H1 (cell line): ENCODE results near the gene HYDIN. TPM values are rescaled to one million over a fixed set of nuclear protein-coding genes. Genes with fewer than 3 reads are reported as not detected.

Source experiments
- CTCF ChIA-PET: fragments of 300-600 bp; sonication (Branson Sonifier 250); formaldehyde crosslinking; loops from one replicate; lab custom pipeline; 2021; ENCODE audit not compliant: partially characterized antibody; lab: Charles Lee
- POLR2A ChIA-PET: fragments of 300-600 bp; sonication (Branson Sonifier 250); formaldehyde crosslinking; loops from one replicate; lab custom pipeline; 2021; ENCODE audit warnings: inconsistent platforms; ENCODE audit not compliant: partially characterized antibody; lab: Charles Lee
- DNase-seq, 2 experiments: peaks; one replicate each; pipeline versions ENCODE4 v3.0.0 to v3.0.0-alpha.2; 2010 to 2022; ENCODE audit warnings: low spot score in 2 of 2, low read depth in 1 of 2, mixed read lengths in 1 of 2
- FAIRE-seq: peaks from 2 replicates; lab custom pipeline; 2011; peaks lifted over from hg19 to GRCh38; lab: Jason Lieb, UNC
- H2AFZ ChIP-seq: 2 replicates; pipeline ENCODE4 v1.8.1; 2012; ENCODE audit warnings: low read length, inconsistent platforms
- H2AK5ac ChIP-seq: 2 replicates; pipeline ENCODE4 v1.6.1; 2013; ENCODE audit warnings: low read depth, low read length
- H2BK120ac ChIP-seq: replicated peaks from 2 replicates; pipeline ENCODE3; 2013; ENCODE audit warnings: low read depth, low read length, inconsistent platforms
- H2BK12ac ChIP-seq: 2 replicates; pipeline ENCODE4 v1.6.1; 2013; ENCODE audit warnings: low read depth, low read length
- H2BK15ac ChIP-seq: 2 replicates; pipeline ENCODE4 v1.6.1; 2013; ENCODE audit warnings: low read length
- H2BK20ac ChIP-seq: 2 replicates; pipeline ENCODE4 v1.6.1; 2013; ENCODE audit warnings: low read length
- H2BK5ac ChIP-seq: 2 replicates; pipeline ENCODE4 v1.6.1; 2013; ENCODE audit warnings: low read depth, low read length
- H3K14ac ChIP-seq: 2 replicates; pipeline ENCODE4 v1.6.1; 2013; ENCODE audit warnings: inconsistent platforms; ENCODE audit not compliant: insufficient read length
- H3K18ac ChIP-seq: 2 replicates; pipeline ENCODE4 v1.6.1; 2013; ENCODE audit warnings: low read length; ENCODE audit errors: extremely low read depth
- H3K23ac ChIP-seq: 2 replicates; pipeline ENCODE4 v1.6.1; 2013; ENCODE audit warnings: inconsistent platforms; ENCODE audit not compliant: insufficient read length
- H3K23me2 ChIP-seq: 2 replicates; pipeline ENCODE4 v1.6.1; 2013; ENCODE audit warnings: low read depth, low read length
- H3K27ac ChIP-seq: 2 replicates; pipeline ENCODE4 v1.6.1; 2011; ENCODE audit warnings: low read depth, low read length, inconsistent platforms
- H3K27me3 ChIP-seq, 4 experiments: replicated peaks in 1 of 4; 1 replicate in 1 of 4; 2 replicates in 3 of 4; pipeline versions ENCODE4 v1.6.1 to v1.8.1; 2011 to 2013; ENCODE audit warnings: low read length in 3 of 4, mild to moderate bottlenecking in 3 of 4, inconsistent platforms in 2 of 4, mixed read lengths in 2 of 4, moderate library complexity in 1 of 4; ENCODE audit not compliant: control insufficient read depth in 3 of 4, insufficient read depth in 3 of 4; ENCODE audit errors: extremely low read depth in 1 of 4
- H3K36me3 ChIP-seq, 4 experiments: 2 replicates each; pipeline versions ENCODE4 v1.6.1 to v1.8.1; 2011 to 2013; ENCODE audit warnings: mild to moderate bottlenecking in 4 of 4, low read length in 3 of 4, moderate library complexity in 2 of 4, control low read depth in 1 of 4, inconsistent platforms in 1 of 4; ENCODE audit not compliant: insufficient read depth in 4 of 4, control insufficient read depth in 2 of 4
- H3K4ac ChIP-seq: replicated peaks from 2 replicates; pipeline ENCODE3; 2013; ENCODE audit warnings: low read length, low read depth, mixed read lengths, inconsistent platforms; ENCODE audit not compliant: insufficient read length
- H3K4me1 ChIP-seq, 4 experiments: replicated peaks in 1 of 4; 1 replicate in 1 of 4; 2 replicates in 3 of 4; pipeline versions ENCODE4 v1.6.1 to v1.8.1; 2011 to 2013; ENCODE audit warnings: low read length in 3 of 4, inconsistent platforms in 2 of 4, mixed read lengths in 1 of 4; ENCODE audit not compliant: insufficient read depth in 4 of 4, control insufficient read depth in 3 of 4
- H3K4me2 ChIP-seq, 2 experiments: 2 replicates each; pipeline versions ENCODE4 v1.6.1 to v1.8.1; 2011 to 2013; ENCODE audit warnings: low read depth in 2 of 2, low read length in 2 of 2, control low read depth in 1 of 2, inconsistent platforms in 1 of 2, mild to moderate bottlenecking in 1 of 2; ENCODE audit not compliant: insufficient read depth in 1 of 2
- H3K4me3 ChIP-seq, 4 experiments: fragments of 200-600, 300-600 bp in 1 of 4; sonication (generic), shearing (Covaris generic), sonication (Bioruptor Twin) in 1 of 4; 2 replicates each; pipeline versions ENCODE4 v1.5.1 to v1.8.1; 2011 to 2016; ENCODE audit warnings: low read length in 4 of 4, low read depth in 3 of 4, control low read depth in 2 of 4, inconsistent platforms in 2 of 4, mild to moderate bottlenecking in 2 of 4, mixed read lengths in 1 of 4, moderate library complexity in 1 of 4; ENCODE audit not compliant: insufficient read depth in 2 of 4; ENCODE audit errors: extremely low read depth in 1 of 4
- H3K56ac ChIP-seq: replicated peaks from 2 replicates; pipeline ENCODE3; 2013; ENCODE audit warnings: low read depth, mild to moderate bottlenecking, mixed read lengths, low read length, inconsistent platforms; ENCODE audit not compliant: insufficient read length
- H3K79me1 ChIP-seq: 2 replicates; pipeline ENCODE4 v1.6.1; 2013; ENCODE audit warnings: low read depth, low read length, control low read depth
- H3K79me2 ChIP-seq, 2 experiments: 2 replicates each; pipeline versions ENCODE4 v1.6.1 to v1.8.1; 2012 to 2013; ENCODE audit warnings: low read length in 2 of 2, mild to moderate bottlenecking in 2 of 2, inconsistent platforms in 1 of 2; ENCODE audit not compliant: insufficient read depth in 2 of 2, control insufficient read depth in 1 of 2
- H3K9ac ChIP-seq, 4 experiments: replicated peaks in 1 of 4; 1 replicate in 1 of 4; 2 replicates in 3 of 4; pipeline versions ENCODE4 v1.6.1 to v1.8.1; 2011 to 2013; ENCODE audit warnings: low read depth in 3 of 4, low read length in 3 of 4, control low read depth in 2 of 4, mild to moderate bottlenecking in 2 of 4, moderate library complexity in 2 of 4, inconsistent platforms in 1 of 4; ENCODE audit errors: extremely low read depth in 1 of 4
- H3K9me3 ChIP-seq, 2 experiments: 2 replicates each; pipeline versions ENCODE4 v1.6.1 to v1.8.1; 2012 to 2013; ENCODE audit warnings: mild to moderate bottlenecking in 2 of 2, moderate library complexity in 2 of 2, control low read depth in 1 of 2, inconsistent platforms in 1 of 2, low read depth in 1 of 2, low read length in 1 of 2, mixed read lengths in 1 of 2; ENCODE audit not compliant: insufficient read depth in 2 of 2
- H4K20me1 ChIP-seq, 2 experiments: replicated peaks in 1 of 2; 2 replicates each; pipeline versions ENCODE3 to v1.8.1; 2011 to 2013; ENCODE audit warnings: inconsistent platforms in 2 of 2, low read length in 2 of 2, mild to moderate bottlenecking in 1 of 2; ENCODE audit not compliant: insufficient read depth in 2 of 2, control insufficient read depth in 1 of 2
- H4K5ac ChIP-seq: 2 replicates; pipeline ENCODE4 v1.6.1; 2013; ENCODE audit warnings: low read length, low read depth, mixed read lengths, inconsistent platforms; ENCODE audit not compliant: insufficient read length
- H4K8ac ChIP-seq: 2 replicates; pipeline ENCODE4 v1.8.0; 2013; ENCODE audit warnings: mild to moderate bottlenecking, moderate library complexity, low read length, inconsistent platforms; ENCODE audit not compliant: insufficient read depth; ENCODE audit errors: extremely low read depth
- H4K91ac ChIP-seq: replicated peaks from 2 replicates; pipeline ENCODE3; 2013; ENCODE audit warnings: low read length, mixed read lengths, inconsistent platforms; ENCODE audit not compliant: insufficient read length
- CBX5 ChIP-seq: fragments of 300-800, 300-1000 bp; sonication (generic); IDR thresholded peaks from 2 replicates; pipeline ENCODE4 v1.7.1; 2016; ENCODE audit warnings: antibody characterized with exemption, low read length, low read depth
- polyA plus RNA-seq, 7 experiments: library from polyadenylated mRNA; depleted of rRNA in 3 of 7; stranded (reverse) in 5 of 7; unstranded in 2 of 7; fragments of >200 nt in 5 of 7; fragments of 200-250 nt in 2 of 7; gene quantifications; 1 replicate in 5 of 7; 2 replicates in 1 of 7; 4 replicates in 1 of 7; pipeline versions ENCODE4 v1.2.1 to v1.2.3, GENCODE V29; 2011 to 2013; ENCODE audit warnings: missing spikeins in 2 of 7, mixed read lengths in 2 of 7
- total RNA-seq: library from RNA; stranded (reverse); fragmentation: NEBNext Ultra II Directional; extraction: Animal tissue kit (Norgen Biotek cat#: 25700); gene quantifications from 2 replicates; pipeline ENCODE4 v1.2.1, GENCODE V29; 2021

HYDIN gene
- total and polyA plus RNA-seq, 2 of the 8 experiments (the other 6 are each of a cell fraction or from before 2014, with no cell fraction given): 1.1 to 1.8 TPM

DNA sequence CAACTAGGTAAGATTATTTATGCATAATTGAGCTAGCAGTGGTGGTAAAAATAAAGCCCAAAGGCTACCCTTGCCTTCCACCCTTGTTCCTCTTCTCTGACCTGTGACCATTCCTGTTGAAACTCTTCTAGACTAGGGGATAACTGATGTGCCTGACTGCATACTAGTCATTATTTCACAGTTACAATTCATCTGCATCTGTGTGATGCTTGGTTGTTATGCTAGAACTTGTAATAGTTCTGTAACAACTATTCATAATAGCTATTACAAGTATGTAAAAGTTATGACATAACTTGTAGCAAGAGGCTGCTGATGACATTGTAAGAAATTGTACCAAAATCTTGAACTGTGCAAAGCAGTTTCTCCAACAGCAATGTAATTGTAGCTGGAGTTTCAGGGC is 427.2 kb downstream of the HYDIN start:
- CTCF ChIA-PET: interaction anchor here (1.7 kb wide), 1 partner anchor 508 kb away, joined by 4 read pairs; no protein-coding TSS in a partner anchor
- Histone ChIP-seq H3K79me2 (peaks cover 14 to 24% of the 10 kb centered on the region in 2 experiments), H3K56ac (no peak overlapping the region), H3K27me3 (peaks cover 0 to 18% (median 6%) of the 10 kb centered on the region in 4 experiments; a peak in 6 of 7 replicates), H2AK5ac (no peak overlapping the region), H3K23ac (no peak overlapping the region), H2BK12ac (no peak overlapping the region), H2BK15ac (no peak overlapping the region), H3K4me3 (no peak overlapping the region), H3K4ac (no peak overlapping the region), H2BK5ac (no peak overlapping the region), H3K18ac (no peak overlapping the region), H4K91ac (no peak overlapping the region), H4K20me1 (peaks cover 0 to 2% of the 10 kb centered on the region in 2 experiments), H3K9ac (no peak overlapping the region), H3K27ac (no peak overlapping the region), H2BK120ac (no peak overlapping the region), H3K4me2 (no peak overlapping the region), H3K4me1 (peaks cover 1 to 5% (median 3%) of the 10 kb centered on the region in 4 experiments; a peak in 5 of 7 replicates), H3K9me3 (no peaks in the 10 kb centered on the region), H4K8ac (no peak overlapping the region), H2BK20ac (no peak overlapping the region), H3K14ac (no peak overlapping the region), H3K23me2 (peaks cover 8% of the 10 kb centered on the region), H2AFZ (no peak overlapping the region), H3K36me3 (peaks cover 0 to 8% (median 0%) of the 10 kb centered on the region in 4 experiments; a peak in 2 of 8 replicates), H3K79me1 (peaks cover 12% of the 10 kb centered on the region), H4K5ac (no peak overlapping the region)
- no peak for TF ChIP-seq CBX5
- FAIRE-seq (no peak), DNase-seq (no peak)
- POLR2A ChIA-PET: no interaction called here
